Body of pancreas (tissue), 4 donors: ENCODE results near the gene MAN2A1.

Source experiments
- POLR2A ChIP-seq, 3 donors: fragments of 450-650 bp; IDR thresholded peaks; one replicate each; pipeline ENCODE4 v1.6.1; 2016; ENCODE audit warnings: antibody characterized with exemption in 3 of 3, mild to moderate bottlenecking in 2 of 3
- TF ChIP-seq, protein P1 (sequence below), 7 experiments: fragments of 450-650 bp in 4 of 7; fragments of 200-600 bp in 3 of 7; sonication (generic) in 3 of 7; IDR thresholded peaks; one replicate each; pipeline ENCODE4 v1.5.1; 2016 to 2019; ENCODE audit warnings: antibody characterized with exemption in 7 of 7

DNA sequence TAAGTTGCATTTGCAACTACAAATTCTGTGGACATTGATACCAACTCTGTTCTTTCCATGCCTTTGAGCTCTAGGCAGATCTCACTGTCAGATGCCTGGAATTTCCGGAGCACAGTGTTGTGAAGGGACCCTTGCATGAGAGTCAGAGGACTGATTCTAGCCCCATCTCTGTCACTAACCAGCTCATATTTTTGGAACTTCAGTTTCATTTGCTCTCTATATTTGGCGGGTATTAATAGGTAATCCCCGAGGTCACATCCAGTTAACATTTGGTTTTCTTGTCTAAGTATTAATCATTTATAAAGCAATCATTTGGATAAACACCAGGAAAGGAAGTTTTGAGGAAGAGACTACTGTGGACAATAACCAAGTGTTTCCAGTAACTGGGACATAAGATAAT lies 115.7 kb downstream of the MAN2A1 start:
- TF ChIP-seq, protein P1, sequence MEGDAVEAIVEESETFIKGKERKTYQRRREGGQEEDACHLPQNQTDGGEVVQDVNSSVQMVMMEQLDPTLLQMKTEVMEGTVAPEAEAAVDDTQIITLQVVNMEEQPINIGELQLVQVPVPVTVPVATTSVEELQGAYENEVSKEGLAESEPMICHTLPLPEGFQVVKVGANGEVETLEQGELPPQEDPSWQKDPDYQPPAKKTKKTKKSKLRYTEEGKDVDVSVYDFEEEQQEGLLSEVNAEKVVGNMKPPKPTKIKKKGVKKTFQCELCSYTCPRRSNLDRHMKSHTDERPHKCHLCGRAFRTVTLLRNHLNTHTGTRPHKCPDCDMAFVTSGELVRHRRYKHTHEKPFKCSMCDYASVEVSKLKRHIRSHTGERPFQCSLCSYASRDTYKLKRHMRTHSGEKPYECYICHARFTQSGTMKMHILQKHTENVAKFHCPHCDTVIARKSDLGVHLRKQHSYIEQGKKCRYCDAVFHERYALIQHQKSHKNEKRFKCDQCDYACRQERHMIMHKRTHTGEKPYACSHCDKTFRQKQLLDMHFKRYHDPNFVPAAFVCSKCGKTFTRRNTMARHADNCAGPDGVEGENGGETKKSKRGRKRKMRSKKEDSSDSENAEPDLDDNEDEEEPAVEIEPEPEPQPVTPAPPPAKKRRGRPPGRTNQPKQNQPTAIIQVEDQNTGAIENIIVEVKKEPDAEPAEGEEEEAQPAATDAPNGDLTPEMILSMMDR (IDR thresholded peaks at IDR 0.05) = no peak
- no peak for TF ChIP-seq POLR2A (IDR thresholded peaks at IDR 0.05)
